B cell (primary cell): ENCODE data around the gene RNF8.

Source experiments
- EZH2 ChIP-seq: IDR thresholded peaks from 2 replicates; pipeline ENCODE4 v1.6.1; 2012; ENCODE audit warnings: borderline replicate concordance, low read depth, mild to moderate bottlenecking, moderate library complexity, low read length; ENCODE audit not compliant: insufficient read depth, poor library complexity, severe bottlenecking
- TF ChIP-seq, protein P1 (sequence below): fragments of 200-600 bp; IDR thresholded peaks from one replicate; pipeline ENCODE4 v1.8.0; 2022; ENCODE audit warnings: antibody characterized with exemption, mild to moderate bottlenecking

DNA sequence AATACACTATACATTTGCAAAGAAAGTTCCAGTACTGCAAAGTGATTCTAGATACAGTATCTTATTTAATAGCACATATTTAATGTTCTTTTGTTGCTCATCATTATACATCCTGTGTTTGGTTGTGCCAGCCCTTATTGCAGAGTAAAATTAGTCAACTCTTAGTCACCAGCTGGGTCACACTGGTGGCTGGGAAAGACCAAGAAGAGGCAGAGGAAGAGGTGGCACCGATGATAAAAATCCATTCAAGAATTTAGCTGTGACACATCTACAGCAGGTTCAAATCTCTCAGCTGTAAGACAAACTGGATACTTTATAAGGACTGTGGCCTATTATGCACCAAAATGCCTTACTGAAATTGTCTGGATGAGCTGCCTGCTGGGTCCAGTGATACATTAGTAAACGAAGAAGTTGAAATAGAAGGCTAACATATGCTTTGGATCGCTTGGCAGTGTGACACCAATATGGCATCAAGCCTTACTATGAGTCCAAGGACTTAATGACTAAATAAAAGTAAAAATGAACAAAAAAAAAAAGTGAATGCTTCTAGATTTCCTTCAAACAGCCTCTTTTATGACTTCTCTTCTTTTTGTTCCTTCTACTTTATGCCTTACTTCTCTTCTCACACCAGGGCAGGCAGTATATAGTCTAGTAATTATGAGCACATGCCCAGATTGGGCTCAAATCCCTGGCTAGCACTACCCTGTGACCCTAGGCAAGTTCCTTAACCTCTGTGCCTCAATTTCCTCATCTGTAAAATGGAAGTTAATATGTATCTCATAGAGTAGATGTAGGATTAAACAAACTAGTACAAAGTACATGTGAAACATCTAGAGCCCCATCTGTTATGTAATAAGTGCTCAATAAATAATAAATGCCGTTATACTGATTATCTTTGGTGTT, 29.4 kb upstream of the RNF8 start:
- TF ChIP-seq, protein P1, sequence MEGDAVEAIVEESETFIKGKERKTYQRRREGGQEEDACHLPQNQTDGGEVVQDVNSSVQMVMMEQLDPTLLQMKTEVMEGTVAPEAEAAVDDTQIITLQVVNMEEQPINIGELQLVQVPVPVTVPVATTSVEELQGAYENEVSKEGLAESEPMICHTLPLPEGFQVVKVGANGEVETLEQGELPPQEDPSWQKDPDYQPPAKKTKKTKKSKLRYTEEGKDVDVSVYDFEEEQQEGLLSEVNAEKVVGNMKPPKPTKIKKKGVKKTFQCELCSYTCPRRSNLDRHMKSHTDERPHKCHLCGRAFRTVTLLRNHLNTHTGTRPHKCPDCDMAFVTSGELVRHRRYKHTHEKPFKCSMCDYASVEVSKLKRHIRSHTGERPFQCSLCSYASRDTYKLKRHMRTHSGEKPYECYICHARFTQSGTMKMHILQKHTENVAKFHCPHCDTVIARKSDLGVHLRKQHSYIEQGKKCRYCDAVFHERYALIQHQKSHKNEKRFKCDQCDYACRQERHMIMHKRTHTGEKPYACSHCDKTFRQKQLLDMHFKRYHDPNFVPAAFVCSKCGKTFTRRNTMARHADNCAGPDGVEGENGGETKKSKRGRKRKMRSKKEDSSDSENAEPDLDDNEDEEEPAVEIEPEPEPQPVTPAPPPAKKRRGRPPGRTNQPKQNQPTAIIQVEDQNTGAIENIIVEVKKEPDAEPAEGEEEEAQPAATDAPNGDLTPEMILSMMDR, result no peak
- TF ChIP-seq EZH2, result no peak
